HG03378 (cell line): ENCODE results near the gene POLR2H.
A peak's percentile ranks its signal among the peaks of the same experiment; 100 is the strongest.

Source experiments
- ATAC-seq: cut with Tn5 transposase; IDR thresholded peaks from one replicate; pipeline ENCODE4 v1.9.1; 2021; ENCODE audit warnings: mild to moderate bottlenecking, moderate library complexity; ENCODE audit not compliant: unreplicated experiment

Gene POLR2H

GRCh38 chr3:184384856-184385422 lies 23.4 kb downstream of the POLR2H start:
- no peak for ATAC-seq

DNA sequence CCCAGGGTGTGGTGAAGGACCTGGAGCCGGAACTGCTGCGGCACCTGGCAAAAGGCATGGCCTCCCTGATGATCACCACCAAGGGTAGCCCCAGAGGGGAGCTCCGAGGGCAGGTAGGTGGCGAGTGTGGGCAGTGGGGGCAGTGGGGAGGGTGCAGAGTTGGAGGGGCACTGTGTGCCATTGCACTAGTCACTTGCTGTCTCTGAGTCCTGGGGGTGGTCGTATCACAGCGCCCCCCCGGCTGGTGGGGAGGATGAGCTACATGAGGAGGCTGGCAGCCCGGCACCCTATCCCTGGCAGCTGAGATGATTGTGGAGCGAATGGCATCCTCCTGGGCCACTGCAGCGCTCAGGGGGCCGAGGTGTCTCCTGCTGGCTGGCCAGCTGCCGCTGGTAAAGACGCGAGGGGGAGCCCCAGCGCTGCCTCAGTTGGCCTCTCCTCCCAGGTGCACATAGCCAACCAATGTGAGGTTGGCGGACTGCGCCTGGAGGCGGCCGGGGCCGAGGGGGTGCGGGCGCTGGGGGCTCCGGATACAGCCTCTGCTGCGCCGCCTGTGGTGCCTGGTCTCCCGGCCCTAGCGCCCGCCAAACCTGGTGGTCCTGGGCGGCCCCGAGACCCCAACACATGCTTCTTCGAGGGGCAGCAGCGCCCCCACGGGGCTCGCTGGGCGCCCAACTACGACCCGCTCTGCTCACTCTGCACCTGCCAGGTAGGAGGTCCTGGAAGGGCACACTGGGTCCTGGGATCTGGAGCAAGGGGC lies 24.7 kb downstream of the POLR2H start:
- no peak for ATAC-seq

DNA sequence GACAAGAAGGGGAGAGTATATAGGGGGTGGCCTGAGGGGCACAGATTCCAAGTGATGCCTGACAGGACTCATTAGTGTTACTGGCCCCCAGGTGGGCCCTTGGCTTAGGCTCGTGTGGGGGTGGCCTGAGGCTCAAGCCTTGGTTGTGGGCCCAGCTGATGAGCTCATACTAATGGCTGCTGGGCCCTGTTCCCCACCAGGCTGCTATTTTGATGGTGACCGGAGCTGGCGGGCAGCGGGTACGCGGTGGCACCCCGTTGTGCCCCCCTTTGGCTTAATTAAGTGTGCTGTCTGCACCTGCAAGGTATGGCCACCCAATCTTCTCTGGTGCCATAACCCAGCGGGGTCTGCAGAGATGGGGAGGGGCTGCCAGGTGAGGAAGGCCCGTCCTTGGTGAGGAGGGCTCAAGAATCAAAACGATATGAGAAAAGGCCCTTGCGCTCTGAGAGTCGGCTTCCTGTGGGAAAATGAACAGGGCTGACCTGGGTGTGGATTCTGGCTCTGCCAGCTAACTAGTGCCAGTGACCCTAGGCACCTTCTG lies 25.7 kb downstream of the POLR2H start:
- no peak for ATAC-seq

DNA sequence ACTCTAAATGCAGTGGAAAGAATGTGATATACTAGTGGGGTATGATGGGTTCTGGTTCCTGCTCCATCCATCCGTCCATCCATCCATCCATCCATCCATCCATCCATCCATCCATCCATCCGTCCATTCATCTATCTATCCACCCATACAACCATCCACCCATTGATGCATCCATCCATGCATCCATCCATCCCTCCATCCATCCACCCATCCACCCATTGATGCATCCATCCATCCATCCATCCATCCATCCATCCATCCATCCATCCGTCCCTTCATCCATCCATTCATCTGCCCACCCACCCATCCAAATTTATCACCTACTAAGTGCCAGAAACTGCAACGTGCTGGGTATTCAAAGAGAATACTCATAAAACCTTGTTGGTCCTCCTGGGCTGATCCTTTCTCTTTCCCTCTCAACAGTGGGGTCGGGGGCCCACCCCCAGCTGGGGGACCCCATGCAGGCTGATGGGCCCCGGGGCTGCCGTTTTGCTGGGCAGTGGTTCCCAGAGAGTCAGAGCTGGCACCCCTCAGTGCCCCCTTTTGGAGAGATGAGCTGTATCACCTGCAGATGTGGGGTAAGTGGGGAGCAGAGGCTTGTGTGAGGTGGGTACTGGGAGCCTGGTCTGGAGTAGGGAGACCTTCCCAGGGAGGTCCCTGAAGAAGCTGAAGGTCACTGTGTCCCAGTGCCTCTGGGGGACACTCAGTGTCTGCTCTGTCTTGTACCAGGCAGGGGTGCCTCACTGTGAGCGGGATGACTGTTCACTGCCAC lies 26.8 kb downstream of the POLR2H start:
- ATAC-seq, result no peak

GRCh38 chr3:184388936-184389230 lies 27.4 kb downstream of the POLR2H start:
- ATAC-seq, result no peak

GRCh38 chr3:184389384-184389783 lies 27.9 kb downstream of the POLR2H start:
- no peak for ATAC-seq

DNA sequence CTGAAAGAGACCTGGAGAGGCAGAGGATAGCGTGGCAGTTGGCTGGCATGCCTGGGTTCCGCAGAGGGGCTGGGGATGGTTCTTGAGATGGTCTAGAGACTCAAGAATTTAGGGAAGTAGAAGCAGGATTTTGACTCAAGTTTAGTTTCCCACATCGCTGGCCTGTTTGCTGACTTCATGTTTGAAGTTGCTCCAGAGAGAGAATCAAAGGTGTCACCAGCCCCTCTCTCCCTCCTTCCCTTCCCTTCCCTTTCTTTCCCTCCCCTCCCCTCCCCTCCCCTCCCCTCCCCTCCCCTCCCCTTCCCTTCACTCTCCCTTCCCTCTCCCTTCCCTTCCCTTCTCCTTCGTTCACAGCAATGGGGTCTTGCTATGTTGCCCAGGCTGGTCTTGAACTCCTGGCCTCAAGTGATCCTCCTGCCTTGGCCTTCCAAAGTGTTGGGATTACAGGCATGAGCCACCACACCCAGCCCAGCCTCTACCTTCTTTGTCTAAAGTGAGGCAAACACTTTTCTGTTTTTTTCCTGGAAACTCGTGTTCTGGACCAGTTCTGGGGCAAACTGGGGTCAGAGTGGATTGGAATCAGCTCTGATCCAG lies 28.5 kb downstream of the POLR2H start:
- ATAC-seq, result no peak

GRCh38 chr3:184391266-184391665 lies 29.8 kb downstream of the POLR2H start:
- ATAC-seq, result no peak

DNA sequence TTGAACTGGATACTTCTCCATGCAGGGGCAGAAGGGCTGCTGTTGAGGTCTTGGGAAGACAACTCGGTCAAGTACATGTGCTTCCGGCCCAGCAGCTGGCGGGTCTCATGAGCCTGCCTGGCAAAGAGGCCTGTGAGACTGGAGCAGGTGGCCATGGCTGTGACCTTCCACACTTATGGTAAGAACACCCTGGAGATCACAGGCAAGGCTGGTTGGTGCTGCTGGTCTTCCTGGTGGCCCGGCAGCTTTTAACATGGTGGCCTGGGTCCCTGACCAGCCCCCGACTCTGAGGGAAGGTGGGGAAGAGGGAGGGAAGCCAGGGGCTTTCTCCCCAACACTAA lies 33.8 kb downstream of the POLR2H start:
- ATAC-seq, result no peak

GRCh38 chr3:184399410-184399809 lies 37.9 kb downstream of the POLR2H start:
- no peak for ATAC-seq

DNA sequence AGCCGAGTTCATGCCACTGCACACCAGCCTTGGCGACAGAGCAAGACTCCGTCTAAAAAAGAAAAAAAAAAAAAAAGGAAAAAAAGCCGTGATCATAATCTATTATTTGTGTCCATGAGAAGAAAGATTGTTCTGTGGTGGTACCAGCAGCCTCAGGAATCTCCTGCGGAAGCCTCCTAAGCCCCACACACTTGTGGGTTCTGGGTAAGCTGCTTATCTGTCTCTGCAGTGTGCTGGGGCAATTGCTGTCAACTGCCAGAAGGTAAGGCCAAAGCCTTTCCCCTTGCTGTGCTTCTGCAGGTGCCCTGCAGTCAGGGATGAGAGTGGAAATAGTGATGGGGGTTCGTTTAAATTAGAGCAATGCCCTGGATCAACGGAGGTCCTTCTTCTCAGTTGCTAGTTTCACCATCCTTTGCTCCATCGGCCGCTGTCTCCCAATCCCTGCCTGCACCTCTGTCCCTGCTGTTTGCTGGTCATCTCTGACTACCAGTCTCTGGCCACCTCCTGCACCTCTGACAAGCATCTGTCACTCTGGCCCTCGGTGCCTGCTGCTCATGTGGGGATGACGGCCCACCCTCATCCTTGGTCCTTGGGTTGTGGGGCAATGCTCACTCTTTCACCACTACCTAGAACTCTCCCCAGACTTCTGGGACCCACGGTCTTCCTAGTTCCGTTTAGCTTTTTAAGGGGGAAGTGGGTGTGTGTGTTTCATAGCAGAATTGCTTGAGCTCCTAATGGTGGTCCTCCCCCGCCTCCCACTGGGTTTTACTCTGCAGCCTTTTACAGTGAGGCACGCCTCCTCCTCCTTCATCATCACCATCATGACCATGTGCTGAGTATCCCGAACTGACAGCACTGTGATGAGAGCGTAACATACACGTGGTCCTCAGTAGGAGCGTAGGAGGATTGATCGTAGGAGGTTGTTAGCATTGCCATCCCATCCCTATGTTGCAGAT lies 43.8 kb downstream of the POLR2H start:
- ATAC-seq, result no peak

GRCh38 chr3:184409331-184409926 lies 47.9 kb downstream of the POLR2H start:
- ATAC-seq, result no peak

DNA sequence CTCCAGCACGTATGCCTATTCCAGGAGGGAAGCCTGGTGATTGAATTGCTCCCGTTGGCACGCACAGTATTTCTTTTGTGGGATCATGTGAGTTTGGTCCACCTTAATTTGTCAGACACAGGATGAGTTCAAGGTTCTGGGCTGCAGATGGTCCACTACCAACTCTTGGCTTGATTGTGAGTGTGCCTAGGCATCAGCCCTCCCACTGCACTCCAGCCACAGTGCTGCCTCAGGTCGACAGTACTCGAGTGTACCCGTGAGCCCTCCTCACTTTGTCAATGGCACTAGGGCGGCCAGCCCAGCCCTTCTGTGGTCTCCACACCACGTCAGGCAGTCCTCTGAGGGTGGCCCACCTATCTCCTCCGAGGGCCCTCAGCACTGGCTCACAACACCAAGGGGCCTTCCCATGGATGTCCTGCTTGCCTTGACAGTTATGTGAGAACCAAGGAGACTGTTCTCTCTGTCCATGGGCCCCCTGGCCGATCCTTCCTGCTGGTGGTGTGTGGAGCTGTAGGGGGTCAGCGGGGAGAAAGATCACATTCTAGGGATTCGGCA lies 48.5 kb downstream of the POLR2H start:
- ATAC-seq, result no peak

DNA sequence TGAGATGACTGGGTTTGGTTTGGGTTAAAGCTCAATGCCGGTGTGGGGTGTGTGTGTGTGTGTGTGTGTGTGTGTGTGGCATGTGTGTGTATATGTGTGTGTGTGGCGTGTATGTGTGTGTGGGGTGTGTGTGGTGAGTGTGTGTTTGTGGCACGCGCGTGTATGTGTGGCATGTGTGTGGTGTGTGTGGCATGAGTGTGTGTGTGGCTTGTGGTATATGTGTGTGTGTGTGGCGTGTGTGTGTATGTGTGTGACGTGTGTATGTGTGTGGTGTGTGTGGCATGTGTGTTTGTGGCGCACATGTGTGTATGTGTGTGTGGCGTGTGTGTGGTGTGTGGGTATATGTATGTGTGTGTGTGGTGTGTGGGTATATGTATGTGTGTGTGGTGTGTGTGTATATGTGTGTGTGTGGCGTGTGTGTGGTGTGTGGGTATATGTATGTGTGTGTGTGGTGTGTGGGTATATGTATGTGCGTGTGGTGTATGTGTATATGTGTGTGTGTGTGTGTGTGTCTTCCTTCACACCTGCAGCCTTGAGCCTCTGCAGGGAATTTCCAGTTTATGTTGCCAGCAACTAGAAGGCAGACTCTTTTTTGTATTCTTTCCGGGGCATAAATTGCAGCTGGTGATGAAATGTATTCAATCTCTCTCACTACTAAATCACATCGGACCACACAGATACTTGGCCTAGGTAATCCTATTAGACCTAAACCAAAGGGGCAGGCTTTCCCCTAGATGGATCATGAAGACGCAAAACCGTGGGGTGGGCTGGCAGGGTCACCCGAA lies 53.1 kb downstream of the POLR2H start:
- no peak for ATAC-seq

GRCh38 chr3:184415203-184415490 lies 53.6 kb downstream of the POLR2H start:
- no peak for ATAC-seq

- ATAC-seq, result peak; percentile 74
These were observed 56.3 kb downstream of the POLR2H start for GRCh38 chr3:184417619-184418327.
